Retina (tissue), 1 donor: Measurements from ENCODE around the gene MRPL52.
"Not testable (repeated sequence)": the region's sequence is repeated elsewhere in the genome, so short reads cannot be mapped to it uniquely, and the experiment has no call there.

Experiments used
- DNase-seq: peaks from one replicate; pipeline ENCODE4 v3.0.0-alpha.2; 2016

Gene MRPL52

GRCh38 chr14:22811722-22812121 is 18.0 kb upstream of the MRPL52 start:
- DNase-seq, result no peak

- DNase-seq, result no peak
Observed at GRCh38 chr14:22812744-22813143, 16.9 kb upstream of the MRPL52 start.

- no peak for DNase-seq
Observed at GRCh38 chr14:22813145-22813544, 16.5 kb upstream of the MRPL52 start.

- no peak for DNase-seq
Observed at GRCh38 chr14:22814373-22814772, 15.3 kb upstream of the MRPL52 start.

- DNase-seq, result no peak
Observed at GRCh38 chr14:22814941-22815713, 14.6 kb upstream of the MRPL52 start, which contains the start of gene SLC7A7. Gene SLC7A7 (minus strand): TSS chr14:22815435. CDS start chr14:22813398, 2,037 bp downstream.

- DNase-seq, result no peak
Observed at GRCh38 chr14:22819151-22819988, 10.3 kb upstream of the MRPL52 start.

GRCh38 chr14:22820731-22821130 is 9.0 kb upstream of the MRPL52 start:
- no peak for DNase-seq

GRCh38 chr14:22821193-22822015 is 8.3 kb upstream of the MRPL52 start:
- DNase-seq, result peak; percentile 43

- DNase-seq, result peak; percentile 52
Observed at GRCh38 chr14:22822016-22822570, 7.6 kb upstream of the MRPL52 start.

GRCh38 chr14:22822571-22823098 is 7.1 kb upstream of the MRPL52 start:
- DNase-seq, result peak; percentile 91

- no peak for DNase-seq
Observed at GRCh38 chr14:22824711-22825359, 4.9 kb upstream of the MRPL52 start.

- not testable (repeated sequence) for DNase-seq
Observed at GRCh38 chr14:22829076-22829660, 519 bp upstream of the MRPL52 start.

GRCh38 chr14:22830443-22831010 is 840 bp downstream of the MRPL52 start:
- DNase-seq, result no peak

GRCh38 chr14:22835505-22835904 is 5.8 kb downstream of the MRPL52 start:
- DNase-seq, result no peak

GRCh38 chr14:22836301-22837113 is 6.8 kb downstream of the MRPL52 start, which contains the start of gene MMP14:
Gene MMP14 (plus strand): TSS chr14:22836585. CDS start chr14:22836818, 233 bp downstream.
- peak; percentile 78 for DNase-seq

GRCh38 chr14:22837114-22837749 is 7.5 kb downstream of the MRPL52 start:
- peak; percentile 84 for DNase-seq

GRCh38 chr14:22837750-22838538 is 8.3 kb downstream of the MRPL52 start:
- no peak for DNase-seq

GRCh38 chr14:22838631-22839041 is 8.9 kb downstream of the MRPL52 start:
- DNase-seq, result no peak
